ENCODE measurements around the gene CCDC157. TPM values are rescaled to one million over a fixed set of nuclear protein-coding genes. Genes with fewer than 3 reads are reported as not detected.

CCDC157 gene
- total and polyA plus RNA-seq, 4 donors, result 0.53 to 1.4 (median 0.98) TPM

GRCh38 chr22:30423301-30423958, 66.6 kb downstream of the CCDC157 start:
- H3K27me3 ChIP-seq (ENCODE audit: control insufficient read depth in 4 of 4, insufficient read depth in 4 of 4, low read length in 3 of 4), result no peaks in the 10 kb centered on the region
- no peak for DNase-seq (ENCODE audit: low spot score)

GRCh38 chr22:30423959-30424533, 67.2 kb downstream of the CCDC157 start:
- under 1% methylated on average over 31 of the region's 31 CpGs for WGBS
- Histone ChIP-seq H3K4me3 (ENCODE audit: low read depth in 1 of 3, low read length in 3 of 3) (peak overlapping the region; percentile 64 to 74 (median 70)), H3K4me1 (ENCODE audit: control insufficient read depth in 4 of 4, insufficient read depth in 4 of 4, low read length in 3 of 4) (peaks cover 12 to 69% (median 54%) of the 10 kb centered on the region in 4 donors)
- TF ChIP-seq CTCF (IDR thresholded peaks at IDR 0.05; ENCODE audit: low read depth, low read length, missing input control) (no peak), FOXA2 (IDR thresholded peaks at IDR 0.05) (no peak), SP1 (IDR thresholded peaks at IDR 0.05) (peak; percentile 85), RAD21 (IDR thresholded peaks at IDR 0.05) (peak; percentile 29 to 49), ATF3 (IDR thresholded peaks at IDR 0.05) (no peak), ZBTB33 (IDR thresholded peaks at IDR 0.05) (peak; percentile 79), HNF4G (IDR thresholded peaks at IDR 0.05) (peak; percentile 3), MAX (IDR thresholded peaks at IDR 0.05) (peak; percentile 91), GABPA (IDR thresholded peaks at IDR 0.05 in 1 of 2, conservative IDR thresholded peaks at IDR 0.05 in 1 of 2) (peak in 1 of 2 donors; percentile 68), FOXA1 (IDR thresholded peaks at IDR 0.05) (peak; percentile 79)

More at GRCh38 chr22:30423301-30423958, 66.6 kb downstream of the CCDC157 start:
- Histone ChIP-seq H3K4me1 (ENCODE audit: control insufficient read depth in 4 of 4, insufficient read depth in 4 of 4, low read length in 3 of 4) (peaks cover 13 to 75% (median 60%) of the 10 kb centered on the region in 4 donors), H3K9me3 (ENCODE audit: control insufficient read depth in 4 of 4, low read length in 3 of 4) (no peaks in the 10 kb centered on the region), H3K36me3 (ENCODE audit: control insufficient read depth in 4 of 4, insufficient read depth in 3 of 4, low read depth in 1 of 4, low read length in 3 of 4) (peaks cover 0 to 9% (median 1%) of the 10 kb centered on the region in 4 donors), H3K4me3 (ENCODE audit: low read depth in 1 of 3, low read length in 3 of 3) (peak overlapping the region; percentile 49 to 74 (median 70)), H3K27ac (ENCODE audit: low read depth in 1 of 2, low read length in 2 of 2) (peak overlapping the region; percentile 97 to 99), H3K9ac (ENCODE audit: low read depth in 1 of 2, low read length in 2 of 2) (peak overlapping the region; percentile 80 to 84)
- WGBS, result under 1% methylated on average over 45 of the region's 45 CpGs
- no peak for TF ChIP-seq ZBTB33 (IDR thresholded peaks at IDR 0.05)
- peak in 1 of 2 donors; percentile 68 for TF ChIP-seq HNF4A (conservative IDR thresholded peaks at IDR 0.05)
- TF ChIP-seq HNF4G (IDR thresholded peaks at IDR 0.05), result peak; percentile 40
- TF ChIP-seq CTCF (IDR thresholded peaks at IDR 0.05; ENCODE audit: low read depth, low read length, missing input control), result peak; percentile 22
- TF ChIP-seq YY1 (IDR thresholded peaks at IDR 0.05), result no peak

More at GRCh38 chr22:30423959-30424533, 67.2 kb downstream of the CCDC157 start:
- Histone ChIP-seq H3K27me3 (ENCODE audit: control insufficient read depth in 4 of 4, insufficient read depth in 4 of 4, low read length in 3 of 4) (no peaks in the 10 kb centered on the region), H3K9me3 (ENCODE audit: control insufficient read depth in 4 of 4, low read length in 3 of 4) (no peaks in the 10 kb centered on the region), H3K36me3 (ENCODE audit: control insufficient read depth in 4 of 4, insufficient read depth in 3 of 4, low read depth in 1 of 4, low read length in 3 of 4) (peaks cover 0 to 6% (median 2%) of the 10 kb centered on the region in 4 donors), H3K27ac (ENCODE audit: low read depth in 1 of 2, low read length in 2 of 2) (peak overlapping the region; percentile 97 to 99), H3K9ac (ENCODE audit: low read depth in 1 of 2, low read length in 2 of 2) (peak overlapping the region; percentile 80 to 84)
- DNase-seq (ENCODE audit: low spot score), result peak; percentile 97

All from liver (tissue), 9 donors.